GM12873 (cell line): ENCODE results near the gene DPYSL3.

Experiments
- CTCF ChIP-seq: IDR thresholded peaks from 2 replicates; pipeline ENCODE4 v1.5.1; 2012; ENCODE audit warnings: low read depth, mild to moderate bottlenecking, moderate library complexity, low read length, control low read depth; ENCODE audit not compliant: insufficient read depth; ENCODE audit errors: missing control alignments

Gene DPYSL3

DNA sequence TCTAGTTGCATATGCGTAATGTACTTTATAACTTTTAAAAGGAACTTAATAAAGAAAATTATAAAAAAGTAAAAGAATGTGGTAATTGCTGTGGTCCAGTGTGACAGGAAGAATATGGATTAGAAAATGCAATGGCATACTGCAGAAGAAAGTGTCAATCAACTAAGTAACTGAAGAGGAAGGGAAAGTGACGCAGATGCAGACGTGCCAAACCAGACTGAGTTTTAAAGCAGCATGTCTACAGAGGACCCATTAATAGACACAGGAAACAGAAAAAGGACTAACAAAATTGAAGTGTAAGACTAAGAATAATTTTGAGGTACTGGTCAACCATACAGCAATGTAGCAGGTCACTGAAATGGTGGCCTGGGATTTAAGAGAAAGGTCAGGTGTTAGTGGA, 73.3 kb downstream of the DPYSL3 start:
- TF ChIP-seq CTCF, result no peak

- no peak for TF ChIP-seq CTCF
Measured at GRCh38 chr5:147434049-147434448, 75.8 kb downstream of the DPYSL3 start.

DNA sequence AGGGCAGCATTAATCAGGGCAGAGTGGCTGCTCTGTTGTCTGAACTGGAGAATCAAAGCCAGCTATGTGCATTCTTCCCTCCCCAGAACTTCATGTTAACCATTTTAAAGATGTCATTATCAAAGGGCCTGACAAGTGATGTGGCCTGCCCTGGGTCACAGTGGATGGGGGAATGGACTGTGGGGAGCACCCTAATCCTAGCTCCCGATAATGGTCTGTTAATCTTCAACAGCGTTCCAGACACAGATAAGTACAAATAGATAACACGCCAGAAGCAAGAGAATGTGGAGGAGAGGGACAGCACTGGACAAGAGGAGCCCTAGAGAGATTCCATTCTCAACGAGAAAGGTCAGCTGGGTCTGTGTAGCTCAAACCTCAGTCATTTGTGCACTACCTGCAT, 77.5 kb downstream of the DPYSL3 start:
- TF ChIP-seq CTCF, result no peak

DNA sequence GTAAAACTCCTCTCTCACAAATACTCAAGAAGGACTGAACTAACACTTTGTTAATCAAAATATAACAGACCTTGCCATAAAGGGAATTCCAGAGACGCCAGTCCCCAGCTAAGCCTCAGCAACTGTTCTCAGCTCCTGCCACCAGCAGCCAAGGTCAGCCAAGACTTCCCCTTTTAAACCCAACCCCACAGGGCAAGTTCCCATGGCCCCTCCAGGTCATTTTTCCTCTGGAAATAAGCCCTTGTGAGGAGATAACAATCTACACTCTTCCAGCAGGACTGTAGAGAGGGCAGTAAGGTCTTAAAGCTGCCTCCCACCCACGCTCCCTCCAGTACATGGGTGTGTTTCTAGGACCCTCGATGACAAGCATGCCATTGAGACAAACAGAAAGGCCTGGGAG, 78.3 kb downstream of the DPYSL3 start:
- TF ChIP-seq CTCF, result no peak

GRCh38 chr5:147430628-147431027, 79.2 kb downstream of the DPYSL3 start:
- TF ChIP-seq CTCF, result no peak

- no peak for TF ChIP-seq CTCF
Measured at GRCh38 chr5:147427521-147428401, 82.1 kb downstream of the DPYSL3 start.

- TF ChIP-seq CTCF, result no peak
Measured at GRCh38 chr5:147426640-147427327, 83.1 kb downstream of the DPYSL3 start.
